ENCODE results near the gene FTH1. TPM values are rescaled to one million over a fixed set of nuclear protein-coding genes. Genes with fewer than 3 reads are reported as not detected.
A peak's percentile ranks its signal among the peaks of the same experiment; 100 is the strongest.

Gene FTH1
- total RNA-seq, 1 donor from 2014 or later = 1,669 TPM

DNA sequence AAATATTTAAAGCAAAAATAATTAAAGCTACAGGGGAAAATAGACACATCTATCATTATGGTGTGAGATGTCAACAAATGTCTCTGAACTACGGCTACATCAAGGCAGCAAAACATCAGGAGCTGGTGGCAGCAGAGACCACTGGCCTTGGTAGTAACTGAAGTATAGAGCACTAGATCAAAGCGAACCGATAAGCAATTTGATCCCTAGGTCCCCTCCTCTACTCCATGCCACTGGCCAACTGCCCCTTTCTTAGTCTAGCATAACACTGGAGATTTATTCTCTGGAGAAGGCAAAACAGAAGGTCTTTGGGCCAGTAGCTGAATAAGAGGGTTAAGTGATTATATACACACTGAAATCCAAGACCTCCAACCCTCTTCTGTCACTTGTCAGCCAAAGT lies 36.5 kb downstream of the FTH1 start:
- H3K4me1 Mint-ChIP-seq (ENCODE audit: low read depth) = peaks cover 4% of the 10 kb centered on the region
- H3K36me3 Mint-ChIP-seq (ENCODE audit: insufficient read depth) = no peaks in the 10 kb centered on the region
- no peak overlapping the region for H3K4me3 Mint-ChIP-seq (ENCODE audit: low read depth)
- no peaks in the 10 kb centered on the region for H3K27me3 Mint-ChIP-seq
- H3K9me3 Mint-ChIP-seq (ENCODE audit: low read depth) = peaks cover 5% of the 10 kb centered on the region
- H3K27ac Mint-ChIP-seq = no peak overlapping the region
- DNase-seq (ENCODE audit: low spot score, unreplicated experiment) = no peak
- TF ChIP-seq, protein P1, sequence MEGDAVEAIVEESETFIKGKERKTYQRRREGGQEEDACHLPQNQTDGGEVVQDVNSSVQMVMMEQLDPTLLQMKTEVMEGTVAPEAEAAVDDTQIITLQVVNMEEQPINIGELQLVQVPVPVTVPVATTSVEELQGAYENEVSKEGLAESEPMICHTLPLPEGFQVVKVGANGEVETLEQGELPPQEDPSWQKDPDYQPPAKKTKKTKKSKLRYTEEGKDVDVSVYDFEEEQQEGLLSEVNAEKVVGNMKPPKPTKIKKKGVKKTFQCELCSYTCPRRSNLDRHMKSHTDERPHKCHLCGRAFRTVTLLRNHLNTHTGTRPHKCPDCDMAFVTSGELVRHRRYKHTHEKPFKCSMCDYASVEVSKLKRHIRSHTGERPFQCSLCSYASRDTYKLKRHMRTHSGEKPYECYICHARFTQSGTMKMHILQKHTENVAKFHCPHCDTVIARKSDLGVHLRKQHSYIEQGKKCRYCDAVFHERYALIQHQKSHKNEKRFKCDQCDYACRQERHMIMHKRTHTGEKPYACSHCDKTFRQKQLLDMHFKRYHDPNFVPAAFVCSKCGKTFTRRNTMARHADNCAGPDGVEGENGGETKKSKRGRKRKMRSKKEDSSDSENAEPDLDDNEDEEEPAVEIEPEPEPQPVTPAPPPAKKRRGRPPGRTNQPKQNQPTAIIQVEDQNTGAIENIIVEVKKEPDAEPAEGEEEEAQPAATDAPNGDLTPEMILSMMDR (IDR thresholded peaks at IDR 0.05; ENCODE audit: unreplicated experiment) = no peak

DNA sequence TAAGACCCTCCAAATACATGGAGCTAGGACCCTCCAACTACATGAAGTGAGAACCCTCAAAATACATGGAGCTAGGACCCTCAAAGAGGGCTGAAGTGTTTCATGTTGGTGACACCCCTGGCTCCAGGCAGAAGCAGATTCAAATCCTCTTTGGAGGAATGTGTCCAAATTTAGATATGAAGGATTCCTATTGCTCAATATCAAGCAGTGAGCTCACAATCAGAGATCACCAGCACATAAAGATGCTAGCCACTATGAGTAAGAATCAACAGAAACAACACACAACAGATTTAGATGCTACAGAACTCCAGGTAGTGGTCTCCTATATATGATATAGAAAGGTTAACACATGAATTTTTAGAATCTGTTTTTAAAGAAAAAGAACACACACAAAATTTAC lies 38.8 kb downstream of the FTH1 start:
- H3K36me3 Mint-ChIP-seq (ENCODE audit: insufficient read depth) = no peaks in the 10 kb centered on the region
- DNase-seq (ENCODE audit: low spot score, unreplicated experiment) = no peak
- no peak overlapping the region for H3K27ac Mint-ChIP-seq
- TF ChIP-seq, protein P1 (IDR thresholded peaks at IDR 0.05; ENCODE audit: unreplicated experiment) = no peak
- peaks cover 5% of the 10 kb centered on the region for H3K9me3 Mint-ChIP-seq (ENCODE audit: low read depth)
- peaks cover 13% of the 10 kb centered on the region for H3K4me1 Mint-ChIP-seq (ENCODE audit: low read depth)
- no peaks in the 10 kb centered on the region for H3K27me3 Mint-ChIP-seq
- H3K4me3 Mint-ChIP-seq (ENCODE audit: low read depth) = no peak overlapping the region

DNA sequence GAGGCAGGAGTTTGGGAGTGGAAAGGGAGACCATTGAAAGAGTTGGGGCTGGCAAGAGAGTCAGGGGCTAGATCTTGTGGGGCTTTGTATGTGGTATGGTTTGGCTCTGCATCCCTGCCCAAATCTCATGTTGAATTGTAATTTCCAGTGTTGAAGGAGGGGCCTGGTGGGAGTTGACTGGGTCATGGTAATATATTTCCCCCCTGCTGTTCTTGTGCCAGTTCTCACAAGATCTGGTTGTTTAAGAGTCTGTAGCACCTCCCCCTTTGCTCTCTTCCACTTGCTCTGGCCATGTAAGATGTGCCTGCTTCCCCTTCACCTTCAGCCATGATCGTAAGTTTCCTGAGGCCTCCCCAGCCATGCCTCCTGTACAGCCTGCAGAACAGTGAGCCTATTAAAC lies 39.9 kb downstream of the FTH1 start:
- Mint-ChIP-seq H3K4me1 (ENCODE audit: low read depth) (peaks cover 22% of the 10 kb centered on the region), H3K27me3 (no peaks in the 10 kb centered on the region), H3K4me3 (ENCODE audit: low read depth) (no peak overlapping the region), H3K9me3 (ENCODE audit: low read depth) (no peaks in the 10 kb centered on the region), H3K27ac (peak overlapping the region; percentile 72), H3K36me3 (ENCODE audit: insufficient read depth) (no peaks in the 10 kb centered on the region)
- no peak for DNase-seq (ENCODE audit: low spot score, unreplicated experiment)
- TF ChIP-seq, protein P1 (IDR thresholded peaks at IDR 0.05; ENCODE audit: unreplicated experiment) = no peak

DNA sequence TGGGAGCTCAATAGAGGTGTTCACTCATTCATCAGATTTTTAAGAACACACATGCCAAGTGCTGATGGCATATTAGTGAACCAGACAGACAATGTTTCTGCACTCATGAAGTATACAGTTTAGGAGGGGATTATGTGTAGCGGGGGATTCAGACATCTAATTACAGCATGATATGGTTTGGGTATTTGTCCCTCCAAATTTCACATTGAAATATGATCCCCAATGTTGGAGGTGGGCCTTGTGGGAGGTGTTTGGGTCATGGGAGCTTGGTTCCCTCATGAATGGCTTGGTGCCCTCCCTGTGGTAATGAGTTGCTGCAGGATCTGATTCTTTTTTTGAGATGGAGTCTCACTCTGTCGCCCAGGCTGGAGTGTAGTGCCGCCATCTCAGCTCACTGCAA lies 41.2 kb downstream of the FTH1 start:
- H3K36me3 Mint-ChIP-seq (ENCODE audit: insufficient read depth) = no peaks in the 10 kb centered on the region
- TF ChIP-seq, protein P1 (IDR thresholded peaks at IDR 0.05; ENCODE audit: unreplicated experiment) = no peak
- H3K27ac Mint-ChIP-seq = no peak overlapping the region
- no peaks in the 10 kb centered on the region for H3K27me3 Mint-ChIP-seq
- no peaks in the 10 kb centered on the region for H3K9me3 Mint-ChIP-seq (ENCODE audit: low read depth)
- no peak overlapping the region for H3K4me3 Mint-ChIP-seq (ENCODE audit: low read depth)
- H3K4me1 Mint-ChIP-seq (ENCODE audit: low read depth) = peaks cover 22% of the 10 kb centered on the region
- no peak for DNase-seq (ENCODE audit: low spot score, unreplicated experiment)

DNA sequence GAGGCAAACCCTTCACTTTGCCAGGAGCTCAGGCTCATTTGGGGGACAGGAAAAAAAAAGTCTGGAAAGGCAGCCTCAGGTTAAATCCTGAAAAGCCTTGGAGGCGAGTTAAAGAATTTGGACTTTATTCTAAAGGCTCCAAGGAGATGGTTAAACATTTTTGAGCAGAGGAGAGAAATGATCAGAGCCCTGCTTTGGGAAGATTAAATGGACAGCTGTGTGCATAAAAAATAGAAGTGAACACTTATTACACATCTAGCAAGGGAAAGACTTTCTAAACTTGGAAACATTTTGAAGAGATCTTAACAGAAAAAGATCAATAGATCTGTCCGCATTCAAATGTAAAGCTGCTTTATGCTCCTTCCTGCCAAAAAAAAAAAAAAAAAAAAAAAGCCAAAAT lies 41.7 kb downstream of the FTH1 start:
- H3K27ac Mint-ChIP-seq = no peak overlapping the region
- no peaks in the 10 kb centered on the region for H3K36me3 Mint-ChIP-seq (ENCODE audit: insufficient read depth)

More for the DNA sequence above, 41.7 kb downstream of the FTH1 start:
- Mint-ChIP-seq H3K9me3 (ENCODE audit: low read depth) (no peaks in the 10 kb centered on the region), H3K4me3 (ENCODE audit: low read depth) (no peak overlapping the region), H3K4me1 (ENCODE audit: low read depth) (peaks cover 22% of the 10 kb centered on the region), H3K27me3 (no peaks in the 10 kb centered on the region)
- TF ChIP-seq, protein P1 (IDR thresholded peaks at IDR 0.05; ENCODE audit: unreplicated experiment) = no peak
- DNase-seq (ENCODE audit: low spot score, unreplicated experiment) = no peak
